Measurements from ENCODE around the gene ERFE. TPM values are rescaled to one million over a fixed set of nuclear protein-coding genes. Genes with fewer than 3 reads are reported as not detected.

Gene ERFE
- total RNA-seq, 1 experiment from 2014 or later: 4.5 TPM

DNA sequence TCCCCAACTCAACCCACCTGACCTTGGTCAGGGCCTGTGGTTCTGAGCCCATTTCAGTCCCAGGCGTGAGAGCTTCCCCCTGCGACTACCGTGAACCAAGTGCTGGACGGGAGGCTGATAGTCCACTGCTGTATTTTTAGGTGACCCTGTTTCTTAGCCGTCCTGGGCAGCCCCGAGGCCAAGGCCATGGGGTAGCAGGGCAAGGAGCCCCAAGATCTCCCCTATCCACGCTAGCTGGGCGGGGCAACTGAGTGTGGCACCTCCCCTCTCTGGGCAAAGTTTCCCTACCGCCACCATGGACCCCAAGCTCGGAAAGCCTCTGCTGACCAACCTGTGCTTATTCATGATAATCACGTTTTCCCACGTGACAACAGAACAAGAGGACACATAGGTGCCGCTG is 20.9 kb upstream of the ERFE start:
- ATAC-seq (no peak), DNase-seq (ENCODE audit: low spot score) (no peak)
- Mint-ChIP-seq H3K27ac (no peak overlapping the region), H3K4me3 (no peak overlapping the region), H3K4me1 (no peaks in the 10 kb centered on the region), H3K36me3 (no peaks in the 10 kb centered on the region), H3K9me3 (no peaks in the 10 kb centered on the region), H3K27me3 (ENCODE audit: low read depth) (no peaks in the 10 kb centered on the region)
- CTCF ChIA-PET: interaction anchor here (1.1 to 4.3 kb wide), 4 partner anchors 10 to 125 kb away, joined by 4 to 41 read pairs (median 12); no protein-coding TSS in a partner anchor
- TF ChIP-seq CBFB (CRISPR knock-in tag; IDR thresholded peaks at IDR 0.05; ENCODE audit: low read depth) (no peak), NR1H2 (CRISPR knock-in tag; IDR thresholded peaks at IDR 0.05) (no peak), NFE2L1 (CRISPR knock-in tag; IDR thresholded peaks at IDR 0.05) (no peak), ZNF317 (CRISPR knock-in tag; IDR thresholded peaks at IDR 0.05; ENCODE audit: borderline replicate concordance, low read depth) (no peak), IRF1 (CRISPR knock-in tag; IDR thresholded peaks at IDR 0.05) (no peak), CREB1 (CRISPR knock-in tag; IDR thresholded peaks at IDR 0.05) (no peak), NFATC4 (CRISPR knock-in tag; IDR thresholded peaks at IDR 0.05) (no peak), SMAD3 (CRISPR knock-in tag; IDR thresholded peaks at IDR 0.05; ENCODE audit: borderline replicate concordance) (no peak)
- TF ChIP-seq, protein P1, sequence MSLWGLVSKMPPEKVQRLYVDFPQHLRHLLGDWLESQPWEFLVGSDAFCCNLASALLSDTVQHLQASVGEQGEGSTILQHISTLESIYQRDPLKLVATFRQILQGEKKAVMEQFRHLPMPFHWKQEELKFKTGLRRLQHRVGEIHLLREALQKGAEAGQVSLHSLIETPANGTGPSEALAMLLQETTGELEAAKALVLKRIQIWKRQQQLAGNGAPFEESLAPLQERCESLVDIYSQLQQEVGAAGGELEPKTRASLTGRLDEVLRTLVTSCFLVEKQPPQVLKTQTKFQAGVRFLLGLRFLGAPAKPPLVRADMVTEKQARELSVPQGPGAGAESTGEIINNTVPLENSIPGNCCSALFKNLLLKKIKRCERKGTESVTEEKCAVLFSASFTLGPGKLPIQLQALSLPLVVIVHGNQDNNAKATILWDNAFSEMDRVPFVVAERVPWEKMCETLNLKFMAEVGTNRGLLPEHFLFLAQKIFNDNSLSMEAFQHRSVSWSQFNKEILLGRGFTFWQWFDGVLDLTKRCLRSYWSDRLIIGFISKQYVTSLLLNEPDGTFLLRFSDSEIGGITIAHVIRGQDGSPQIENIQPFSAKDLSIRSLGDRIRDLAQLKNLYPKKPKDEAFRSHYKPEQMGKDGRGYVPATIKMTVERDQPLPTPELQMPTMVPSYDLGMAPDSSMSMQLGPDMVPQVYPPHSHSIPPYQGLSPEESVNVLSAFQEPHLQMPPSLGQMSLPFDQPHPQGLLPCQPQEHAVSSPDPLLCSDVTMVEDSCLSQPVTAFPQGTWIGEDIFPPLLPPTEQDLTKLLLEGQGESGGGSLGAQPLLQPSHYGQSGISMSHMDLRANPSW (CRISPR knock-in tag; conservative IDR thresholded peaks at IDR 0.05; ENCODE audit: low read depth): no peak
- POLR2A ChIA-PET: no interaction called here

- Mint-ChIP-seq H3K27me3 (ENCODE audit: low read depth) (no peaks in the 10 kb centered on the region), H3K36me3 (no peaks in the 10 kb centered on the region), H3K27ac (no peak within 1 kb of the TSS), H3K9me3 (no peaks in the 10 kb centered on the region), H3K4me1 (no peaks in the 10 kb centered on the region), H3K4me3 (no peak within 1 kb of the TSS)
- ChIA-PET POLR2A (interaction anchor here (0.7 to 1.3 kb wide), 2 partner anchors 40 to 275 kb away, joined by 3 read pairs; no protein-coding TSS in a partner anchor), CTCF (interaction anchor here (0.6 to 4.3 kb wide), 27 partner anchors 9 to 626 kb away, joined by 3 to 41 read pairs (median 4); partner anchors contain the start of genes ERFE and ESPNL)
- no peak for ATAC-seq
- no peak for DNase-seq (ENCODE audit: low spot score)
- TF ChIP-seq, protein P2, sequence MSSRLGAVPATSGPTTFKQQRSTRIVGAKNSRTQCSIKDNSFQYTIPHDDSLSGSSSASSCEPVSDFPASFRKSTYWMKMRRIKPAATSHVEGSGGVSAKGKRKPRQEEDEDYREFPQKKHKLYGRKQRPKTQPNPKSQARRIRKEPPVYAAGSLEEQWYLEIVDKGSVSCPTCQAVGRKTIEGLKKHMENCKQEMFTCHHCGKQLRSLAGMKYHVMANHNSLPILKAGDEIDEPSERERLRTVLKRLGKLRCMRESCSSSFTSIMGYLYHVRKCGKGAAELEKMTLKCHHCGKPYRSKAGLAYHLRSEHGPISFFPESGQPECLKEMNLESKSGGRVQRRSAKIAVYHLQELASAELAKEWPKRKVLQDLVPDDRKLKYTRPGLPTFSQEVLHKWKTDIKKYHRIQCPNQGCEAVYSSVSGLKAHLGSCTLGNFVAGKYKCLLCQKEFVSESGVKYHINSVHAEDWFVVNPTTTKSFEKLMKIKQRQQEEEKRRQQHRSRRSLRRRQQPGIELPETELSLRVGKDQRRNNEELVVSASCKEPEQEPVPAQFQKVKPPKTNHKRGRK (CRISPR knock-in tag; IDR thresholded peaks at IDR 0.05; ENCODE audit: borderline replicate concordance): no peak
- TF ChIP-seq MYBL2 (CRISPR knock-in tag; IDR thresholded peaks at IDR 0.05): no peak
- no peak for TF ChIP-seq NFE2L1 (CRISPR knock-in tag; IDR thresholded peaks at IDR 0.05)
- TF ChIP-seq ZNF121 (CRISPR knock-in tag; IDR thresholded peaks at IDR 0.05): no peak
- TF ChIP-seq AR (CRISPR knock-in tag; IDR thresholded peaks at IDR 0.05): no peak
- TF ChIP-seq PREB (CRISPR knock-in tag; IDR thresholded peaks at IDR 0.05; ENCODE audit: borderline replicate concordance): no peak
- TF ChIP-seq ZNF423 (CRISPR knock-in tag; IDR thresholded peaks at IDR 0.05): no peak
- TF ChIP-seq, protein P3, sequence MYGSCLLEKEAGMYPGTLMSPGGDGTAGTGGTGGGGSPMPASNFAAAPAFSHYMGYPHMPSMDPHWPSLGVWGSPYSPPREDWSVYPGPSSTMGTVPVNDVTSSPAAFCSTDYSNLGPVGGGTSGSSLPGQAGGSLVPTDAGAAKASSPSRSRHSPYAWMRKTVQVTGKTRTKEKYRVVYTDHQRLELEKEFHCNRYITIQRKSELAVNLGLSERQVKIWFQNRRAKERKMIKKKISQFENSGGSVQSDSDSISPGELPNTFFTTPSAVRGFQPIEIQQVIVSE (CRISPR knock-in tag; IDR thresholded peaks at IDR 0.05; ENCODE audit: borderline replicate concordance): no peak
Measured at GRCh38 chr2:238138331-238139195, 20.2 kb upstream of the ERFE start, which contains the start of gene KLHL30. KLHL30 (plus strand) TSS chr2:238138668; CDS start chr2:238140755, 2,087 bp downstream.

Measured in WTC11 (cell line).